Breast epithelium (tissue), 3 donors: ENCODE results near the gene ADGRV1.

Experiments used
- CTCF ChIP-seq, 3 donors: fragments of 450-650 bp; IDR thresholded peaks; one replicate each; pipeline ENCODE4 v1.5.1; 2016 to 2017; ENCODE audit warnings: antibody characterized with exemption in 3 of 3, mild to moderate bottlenecking in 3 of 3, moderate library complexity in 3 of 3
- POLR2A ChIP-seq: fragments of 450-650 bp; IDR thresholded peaks from one replicate; pipeline ENCODE4 v1.6.1; 2016; ENCODE audit warnings: antibody characterized with exemption, mild to moderate bottlenecking, moderate library complexity
- POLR2AphosphoS5 ChIP-seq, 3 donors: sonication (generic); formaldehyde crosslinking; IDR thresholded peaks; one replicate each; pipeline ENCODE4 v1.6.1; 2017; ENCODE audit warnings: antibody characterized with exemption in 3 of 3

- no peak for TF ChIP-seq CTCF (IDR thresholded peaks at IDR 0.05)
- TF ChIP-seq POLR2A, result no peak
- no peak for TF ChIP-seq POLR2AphosphoS5 (IDR thresholded peaks at IDR 0.05)
These were observed 85.5 kb downstream of the ADGRV1 start for GRCh38 chr5:90644132-90644531.
